ENCODE results near the gene ADGRB3. TPM values are rescaled to one million over a fixed set of nuclear protein-coding genes. Genes with fewer than 3 reads are reported as not detected.

Gene ADGRB3
- total and polyA plus RNA-seq, 2 donors (not counting 3 experiments of a cell fraction or from before 2014, with no cell fraction given) = not detected

GRCh38 chr6:68826501-68826900 lies 191.4 kb downstream of the ADGRB3 start:
- Histone ChIP-seq H3K4me3 (replicated peaks in 1 of 3; ENCODE audit: insufficient read depth in 1 of 3, low read depth in 1 of 3, low read length in 3 of 3) (no peak overlapping the region), H3K79me2 (ENCODE audit: control insufficient read depth, insufficient read depth, low read length) (no peaks in the 10 kb centered on the region), H3K4me2 (ENCODE audit: insufficient read depth, low read length) (no peak overlapping the region), H3K9ac (replicated peaks; ENCODE audit: extremely low read depth, insufficient read depth, low read length) (no peak overlapping the region), H2AFZ (ENCODE audit: low read depth, low read length) (no peak overlapping the region), H3K9me1 (replicated peaks; ENCODE audit: control insufficient read depth, extremely low read depth, insufficient read depth, low read length) (no peaks in the 10 kb centered on the region), H3K4me1 (ENCODE audit: control insufficient read depth, extremely low read depth, insufficient read depth, low read length) (no peaks in the 10 kb centered on the region), H3K27ac (ENCODE audit: insufficient read depth, low read depth, low read length) (no peak overlapping the region), H3K36me3 (ENCODE audit: control insufficient read depth in 2 of 2, extremely low read depth in 1 of 2, insufficient read depth in 2 of 2, low read length in 2 of 2) (no peaks in the 10 kb centered on the region), H3K9me3 (replicated peaks; ENCODE audit: control insufficient read depth, insufficient read depth, low read length) (no peaks in the 10 kb centered on the region), H4K20me1 (replicated peaks; ENCODE audit: control insufficient read depth, extremely low read depth, insufficient read depth, low read length) (no peaks in the 10 kb centered on the region), H3K27me3 (ENCODE audit: control insufficient read depth in 2 of 2, insufficient read depth in 2 of 2, low read length in 2 of 2) (no peaks in the 10 kb centered on the region)
- no peak for FAIRE-seq
- ChIA-PET POLR2A (no interaction called here), CTCF (no interaction called here)
- DNase-seq (ENCODE audit: low read depth, low spot score) = no peak
- no TSS peak for BruUV-seq (replicated peaks)
- dilution Hi-C loops (cut with MboI; ENCODE audit: extremely low pct_ligation_motif_present, low sequenced_read_pairs) (no loop called here), intact Hi-C loops (cut with micrococcal nuclease) (no loop called here)
- TF ChIP-seq CTCF (IDR thresholded peaks at IDR 0.05; ENCODE audit: extremely low read depth in 1 of 2, insufficient read depth in 1 of 2, low read depth in 1 of 2, low read length in 2 of 2) = no peak
- TF ChIP-seq EZH2 (IDR thresholded peaks at IDR 0.05; ENCODE audit: borderline replicate concordance, low read depth, low read length, severe bottlenecking) = no peak
- no peak for TF ChIP-seq MYC (IDR thresholded peaks at IDR 0.05; ENCODE audit: low read depth, low read length)
- TF ChIP-seq POLR2A (IDR thresholded peaks at IDR 0.05; ENCODE audit: low read depth, low read length) = no peak
- no peak for TF ChIP-seq GATA2 (IDR thresholded peaks at IDR 0.05; ENCODE audit: insufficient read depth, insufficient read length, low read depth, low read length)
- no peak for TF ChIP-seq JUN (IDR thresholded peaks at IDR 0.05; ENCODE audit: borderline replicate concordance, insufficient read depth, insufficient read length, low read depth)
- no peak for TF ChIP-seq FOS (IDR thresholded peaks at IDR 0.05; ENCODE audit: borderline replicate concordance, insufficient read depth, low read length)
- TF ChIP-seq POLR2AphosphoS5 (IDR thresholded peaks at IDR 0.05; ENCODE audit: insufficient read depth, low read depth, low read length) = no peak
- TF ChIP-seq, protein P1, sequence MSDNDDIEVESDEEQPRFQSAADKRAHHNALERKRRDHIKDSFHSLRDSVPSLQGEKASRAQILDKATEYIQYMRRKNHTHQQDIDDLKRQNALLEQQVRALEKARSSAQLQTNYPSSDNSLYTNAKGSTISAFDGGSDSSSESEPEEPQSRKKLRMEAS (IDR thresholded peaks at IDR 0.05; ENCODE audit: insufficient read depth, insufficient read length) = no peak
